Osteoblast (primary cell): ENCODE data around the gene SPTBN2. TPM values are rescaled to one million over a fixed set of nuclear protein-coding genes. Genes with fewer than 3 reads are reported as not detected.
A peak's percentile ranks its signal among the peaks of the same experiment; 100 is the strongest.

Experiments
- DNase-seq: peaks from one replicate; pipeline ENCODE4 v3.0.0; 2011; ENCODE audit warnings: low spot score, mixed read lengths; ENCODE audit not compliant: insufficient read length; ENCODE audit errors: missing footprints
- H2AFZ ChIP-seq: 2 replicates; pipeline ENCODE4 v1.6.0; 2011; ENCODE audit warnings: mild to moderate bottlenecking, low read length
- H3K27ac ChIP-seq: 2 replicates; pipeline ENCODE4 v1.5.1; 2011; ENCODE audit warnings: mild to moderate bottlenecking, low read depth, low read length, moderate library complexity
- H3K27me3 ChIP-seq: 2 replicates; pipeline ENCODE4 v1.6.0; 2012; ENCODE audit warnings: mild to moderate bottlenecking, control low read depth, inconsistent platforms, low read length, moderate library complexity; ENCODE audit not compliant: insufficient read depth
- H3K36me3 ChIP-seq: 2 replicates; pipeline ENCODE4 v1.5.1; 2011; ENCODE audit warnings: mild to moderate bottlenecking, low read length, control low read depth, moderate library complexity; ENCODE audit not compliant: insufficient read depth
- H3K4me1 ChIP-seq: 2 replicates; pipeline ENCODE4 v1.5.1; 2011; ENCODE audit warnings: mild to moderate bottlenecking, low read length, control low read depth, moderate library complexity; ENCODE audit not compliant: insufficient read depth
- H3K4me2 ChIP-seq: 2 replicates; pipeline ENCODE4 v1.6.0; 2011; ENCODE audit warnings: mild to moderate bottlenecking, low read length; ENCODE audit not compliant: insufficient read depth
- H3K4me3 ChIP-seq: fragments of 200-600 bp; sonication (generic); 3 replicates; pipeline ENCODE4 v1.5.1; 2012; ENCODE audit warnings: mild to moderate bottlenecking, low read length, inconsistent platforms; ENCODE audit not compliant: insufficient read depth
- H3K79me2 ChIP-seq: 2 replicates; pipeline ENCODE4 v1.6.0; 2012; ENCODE audit warnings: mild to moderate bottlenecking, low read length, control low read depth, inconsistent platforms; ENCODE audit not compliant: insufficient read depth
- H3K9me3 ChIP-seq: 2 replicates; pipeline ENCODE4 v1.5.1; 2011; ENCODE audit warnings: low read depth, low read length, control low read depth
- H4K20me1 ChIP-seq: 2 replicates; pipeline ENCODE4 v1.6.0; 2012; ENCODE audit warnings: mild to moderate bottlenecking, low read length, control low read depth; ENCODE audit not compliant: insufficient read depth
- CTCF ChIP-seq: IDR thresholded peaks from 2 replicates; pipeline ENCODE4 v1.5.1; 2011; ENCODE audit warnings: mild to moderate bottlenecking, low read depth, low read length, moderate library complexity; ENCODE audit errors: extremely low read depth
- total RNA-seq: library from RNA; depleted of rRNA; stranded (reverse); fragments of >200 nt; gene quantifications from 2 replicates; pipeline ENCODE4 v1.2.3, GENCODE V29; 2012

SPTBN2 gene
- total RNA-seq, 1 donor = 2.2 TPM

- H3K27ac ChIP-seq = no peak overlapping the region
- H3K4me3 ChIP-seq = no peak overlapping the region
- no peaks in the 10 kb centered on the region for H4K20me1 ChIP-seq
- DNase-seq = peak; percentile 69
- H3K9me3 ChIP-seq = no peaks in the 10 kb centered on the region
- peaks cover 5% of the 10 kb centered on the region for H3K27me3 ChIP-seq
- no peak for TF ChIP-seq CTCF
- no peak overlapping the region for H3K4me2 ChIP-seq
- no peaks in the 10 kb centered on the region for H3K4me1 ChIP-seq
- H3K79me2 ChIP-seq = no peaks in the 10 kb centered on the region
- no peaks in the 10 kb centered on the region for H3K36me3 ChIP-seq
- H2AFZ ChIP-seq = no peak overlapping the region
Measured at GRCh38 chr11:66686801-66687750, 41.9 kb downstream of the SPTBN2 start.

- Histone ChIP-seq H3K9me3 (no peaks in the 10 kb centered on the region), H2AFZ (no peak overlapping the region), H4K20me1 (no peaks in the 10 kb centered on the region), H3K27me3 (peaks cover 5% of the 10 kb centered on the region), H3K36me3 (no peaks in the 10 kb centered on the region), H3K4me1 (no peaks in the 10 kb centered on the region), H3K4me2 (no peak overlapping the region), H3K27ac (no peak overlapping the region), H3K4me3 (no peak overlapping the region), H3K79me2 (no peaks in the 10 kb centered on the region)
- peak; percentile 36 for DNase-seq
- TF ChIP-seq CTCF = no peak
Measured at GRCh38 chr11:66686100-66686785, 42.8 kb downstream of the SPTBN2 start.

- Histone ChIP-seq H4K20me1 (no peaks in the 10 kb centered on the region), H3K9me3 (no peaks in the 10 kb centered on the region), H3K4me1 (no peaks in the 10 kb centered on the region), H3K27ac (no peak overlapping the region), H3K36me3 (no peaks in the 10 kb centered on the region), H3K27me3 (peaks cover 5% of the 10 kb centered on the region), H3K4me3 (no peak overlapping the region), H3K79me2 (no peaks in the 10 kb centered on the region), H2AFZ (no peak overlapping the region), H3K4me2 (no peak overlapping the region)
- no peak for TF ChIP-seq CTCF
- peak; percentile 55 for DNase-seq
Measured at GRCh38 chr11:66685276-66686099, 43.5 kb downstream of the SPTBN2 start.
